ENCODE measurements around the gene GID4.

GID4 gene

GRCh38 chr17:18015593-18015992, 23.6 kb upstream of the GID4 start:
- no peak for TF ChIP-seq CTCF (IDR thresholded peaks at IDR 0.05; ENCODE audit: extremely low read depth, insufficient read depth, missing control alignments)
- DNase-seq (ENCODE audit: low spot score) = no peak
- in situ Hi-C loops (cut with MboI; ENCODE audit: low pct_unique_long_range_greater_than_20kb, low sequenced_read_pairs, unreplicated experiment) = no loop called here

- TF ChIP-seq CTCF (IDR thresholded peaks at IDR 0.05; ENCODE audit: extremely low read depth, insufficient read depth, missing control alignments) = no peak
- in situ Hi-C loops (cut with MboI; ENCODE audit: low pct_unique_long_range_greater_than_20kb, low sequenced_read_pairs, unreplicated experiment) = no loop called here
- no peak for DNase-seq (ENCODE audit: low spot score)
Observed at GRCh38 chr17:18016426-18016825, 22.8 kb upstream of the GID4 start.

DNA sequence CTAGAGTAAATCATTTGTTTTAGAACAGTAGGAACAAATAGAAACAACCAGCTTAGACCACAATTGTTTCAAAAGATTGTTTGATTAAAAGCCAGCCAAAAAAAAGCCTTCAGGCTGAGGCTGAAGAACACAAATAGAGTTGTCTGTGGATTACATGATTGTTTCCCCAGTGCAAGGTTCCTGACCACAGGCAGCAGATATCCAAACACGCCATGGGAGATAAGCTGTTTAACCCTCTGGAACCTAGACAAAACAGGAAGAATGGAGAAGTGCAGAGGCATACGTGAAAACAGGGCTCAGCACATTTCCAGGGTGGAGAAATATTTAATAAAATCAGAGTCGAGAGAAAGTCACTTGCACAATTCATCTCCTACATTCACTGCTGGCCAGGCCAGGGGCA, 21.2 kb upstream of the GID4 start:
- in situ Hi-C loops (cut with MboI; ENCODE audit: low pct_unique_long_range_greater_than_20kb, low sequenced_read_pairs, unreplicated experiment) = no loop called here
- TF ChIP-seq CTCF (IDR thresholded peaks at IDR 0.05; ENCODE audit: extremely low read depth, insufficient read depth, missing control alignments) = no peak
- no peak for DNase-seq (ENCODE audit: low spot score)

DNA sequence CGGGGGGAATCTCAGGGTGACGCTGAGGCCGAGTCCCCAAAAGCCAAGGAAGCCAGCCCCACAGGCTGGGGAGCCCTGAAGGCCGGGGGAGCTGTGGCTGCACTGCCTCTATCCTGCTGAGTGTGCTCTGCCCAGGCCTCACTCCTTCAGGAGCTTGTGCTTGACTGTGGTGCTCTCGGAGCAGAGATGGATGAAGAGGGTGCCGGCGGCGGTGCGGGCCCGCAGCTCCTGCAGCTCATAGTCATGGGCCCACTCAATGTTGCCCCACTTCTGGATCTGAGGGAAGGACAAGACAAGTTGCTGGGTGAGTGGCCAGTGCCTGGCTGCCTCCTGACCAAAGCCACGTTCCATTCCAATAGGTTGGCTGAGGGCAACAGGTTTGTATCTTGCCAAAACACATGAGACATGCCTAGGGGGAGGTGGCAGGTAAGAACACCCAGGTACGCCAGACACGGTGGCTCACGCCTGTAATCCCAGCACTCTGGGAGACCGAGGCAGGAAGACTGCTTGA, 20.7 kb upstream of the GID4 start:
- DNase-seq (ENCODE audit: low spot score) = no peak
- no peak for TF ChIP-seq CTCF (IDR thresholded peaks at IDR 0.05; ENCODE audit: extremely low read depth, insufficient read depth, missing control alignments)
- in situ Hi-C loops (cut with MboI; ENCODE audit: low pct_unique_long_range_greater_than_20kb, low sequenced_read_pairs, unreplicated experiment) = no loop called here

DNA sequence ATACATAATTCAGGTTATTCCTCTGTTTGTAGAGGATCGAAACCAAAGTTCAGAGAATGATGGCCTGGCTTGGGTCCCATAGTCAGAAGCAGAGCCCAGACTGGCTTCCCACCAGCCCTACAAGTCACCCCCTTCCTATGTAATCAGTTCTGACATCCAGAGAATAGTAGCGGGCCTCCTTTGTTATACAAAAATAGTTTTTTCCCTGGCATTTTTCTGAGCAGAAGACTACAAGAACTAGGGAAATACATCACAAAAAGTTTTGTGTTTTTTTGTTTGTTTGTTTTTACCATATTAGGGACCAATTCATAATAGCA, 19.4 kb upstream of the GID4 start:
- no peak for TF ChIP-seq CTCF (IDR thresholded peaks at IDR 0.05; ENCODE audit: extremely low read depth, insufficient read depth, missing control alignments)
- DNase-seq (ENCODE audit: low spot score) = no peak
- in situ Hi-C loops (cut with MboI; ENCODE audit: low pct_unique_long_range_greater_than_20kb, low sequenced_read_pairs, unreplicated experiment) = loop anchor here (10.0 kb wide), 1 partner anchor 345 kb away; no protein-coding TSS in a partner anchor

DNA sequence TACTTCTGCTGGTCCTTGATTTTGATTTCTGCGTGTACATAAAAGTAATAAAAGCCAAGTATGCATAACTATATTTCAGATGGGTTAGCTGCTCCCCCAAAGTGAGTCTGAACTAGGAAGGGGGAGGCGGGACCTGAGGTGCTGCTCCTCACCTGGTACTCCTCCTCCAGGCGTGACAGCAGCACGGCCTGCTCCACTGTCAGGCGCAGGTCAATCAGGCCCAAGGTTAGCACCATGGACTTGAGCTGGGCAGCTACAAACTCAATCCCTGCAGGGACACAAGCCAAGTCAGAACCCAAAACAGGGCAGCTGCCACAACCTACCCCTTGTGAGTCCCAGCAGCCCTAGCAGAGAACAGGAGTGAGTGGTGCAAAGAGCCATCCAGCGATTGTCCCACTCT, 18.2 kb upstream of the GID4 start:
- TF ChIP-seq CTCF (IDR thresholded peaks at IDR 0.05; ENCODE audit: extremely low read depth, insufficient read depth, missing control alignments) = no peak

DNA sequence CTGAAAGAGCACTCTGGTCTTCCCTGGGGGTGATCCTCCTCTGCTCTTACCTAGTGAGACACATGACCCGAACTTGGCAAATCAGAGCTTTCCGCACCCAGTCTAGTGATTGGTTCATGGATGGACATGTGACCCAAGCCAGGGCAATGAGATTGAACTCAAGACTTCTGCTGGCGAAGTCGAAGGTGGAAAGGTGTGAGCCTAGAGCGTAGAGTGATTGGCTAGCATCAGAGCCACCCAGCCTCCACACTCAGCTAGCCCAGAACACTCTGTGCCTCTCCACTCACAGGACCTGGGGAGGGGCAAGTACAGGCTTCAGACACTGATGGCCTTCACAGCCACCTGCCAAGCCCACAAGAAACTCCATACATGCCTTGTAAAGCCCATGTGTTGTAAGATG, 17.8 kb upstream of the GID4 start:
- in situ Hi-C loops (cut with MboI; ENCODE audit: low pct_unique_long_range_greater_than_20kb, low sequenced_read_pairs, unreplicated experiment) = loop anchor here (10.0 kb wide), 1 partner anchor 347 kb away; no protein-coding TSS in a partner anchor

More for the DNA sequence above, 18.2 kb upstream of the GID4 start:
- DNase-seq (ENCODE audit: low spot score) = no peak
- in situ Hi-C loops (cut with MboI; ENCODE audit: low pct_unique_long_range_greater_than_20kb, low sequenced_read_pairs, unreplicated experiment) = loop anchor here (10.0 kb wide), 1 partner anchor 346 kb away; no protein-coding TSS in a partner anchor

More for the DNA sequence above, 17.8 kb upstream of the GID4 start:
- no peak for DNase-seq (ENCODE audit: low spot score)
- no peak for TF ChIP-seq CTCF (IDR thresholded peaks at IDR 0.05; ENCODE audit: extremely low read depth, insufficient read depth, missing control alignments)
